SK-N-SH (cell line): ENCODE measurements around the gene FBXL2. TPM values are rescaled to one million over a fixed set of nuclear protein-coding genes. Genes with fewer than 3 reads are reported as not detected.

ENCODE experiments used
- CTCF ChIA-PET: fragments of 300-600, 350-600 bp; formaldehyde crosslinking; extraction: SDS; loops from one replicate; lab custom pipeline; 2021; lab: Yijun Ruan, JAX
- POLR2A ChIA-PET: fragments of 350-600 bp; sonication (Branson Sonifier 250); formaldehyde crosslinking; extraction: SDS; loops from one replicate; lab custom pipeline; 2020; ENCODE audit warnings: antibody characterized with exemption, inconsistent platforms; lab: Yijun Ruan, JAX
- DNase-seq: peaks from one replicate; pipeline ENCODE4 v3.0.0; 2012
- H2AFZ ChIP-seq: fragments of 200-600 bp; sonication (generic); 2 replicates; pipeline ENCODE4 v1.8.1; 2016; ENCODE audit warnings: antibody characterized with exemption, mild to moderate bottlenecking, low read depth
- H3F3A ChIP-seq: fragments of 200-600 bp; sonication (generic); replicated peaks from 2 replicates; pipeline ENCODE3; 2016; ENCODE audit warnings: antibody characterized with exemption, mild to moderate bottlenecking; ENCODE audit not compliant: insufficient read depth
- H3K27ac ChIP-seq, 2 experiments: fragments of 200-500 bp in 1 of 2; fragments of 200-600 bp in 1 of 2; sonication (Bioruptor generic) in 1 of 2; sonication (generic), shearing (Covaris generic) in 1 of 2; 2 replicates each; pipeline versions ENCODE4 v1.5.1 to v1.6.1; 2014 to 2016; ENCODE audit warnings: low read depth in 2 of 2, inconsistent platforms in 1 of 2, low read length in 1 of 2, mild to moderate bottlenecking in 1 of 2, mixed read lengths in 1 of 2
- H3K27me3 ChIP-seq: fragments of 200-600 bp; sonication (generic), shearing (Covaris generic); 2 replicates; pipeline ENCODE4 v1.6.1; 2016; ENCODE audit warnings: mixed run types; ENCODE audit not compliant: insufficient read depth
- H3K36me3 ChIP-seq, 2 experiments: fragments of 200-500 bp in 1 of 2; fragments of 200-600 bp in 1 of 2; sonication (Bioruptor generic) in 1 of 2; sonication (generic) in 1 of 2; replicated peaks in 1 of 2; 2 replicates each; pipeline versions ENCODE3 to v1.5.1; 2014 to 2016; ENCODE audit warnings: low read length in 1 of 2, mild to moderate bottlenecking in 1 of 2; ENCODE audit not compliant: insufficient read depth in 2 of 2, control insufficient read depth in 1 of 2
- H3K4me1 ChIP-seq, 2 experiments: fragments of 200-500 bp in 1 of 2; fragments of 200-600 bp in 1 of 2; sonication (Bioruptor generic) in 1 of 2; sonication (generic), shearing (Covaris generic) in 1 of 2; 2 replicates each; pipeline versions ENCODE4 v1.5.1 to v1.6.1; 2014 to 2016; ENCODE audit warnings: low read depth in 1 of 2, low read length in 1 of 2, mixed run types in 1 of 2; ENCODE audit not compliant: insufficient read depth in 2 of 2, control insufficient read depth in 1 of 2
- H3K4me2 ChIP-seq: fragments of 200-600 bp; sonication (generic), shearing (Covaris generic); 2 replicates; pipeline ENCODE4 v1.6.1; 2017; ENCODE audit warnings: mixed run types
- H3K4me3 ChIP-seq, 2 experiments: fragments of 200-500 bp in 1 of 2; fragments of 200-600 bp in 1 of 2; sonication (Bioruptor generic) in 1 of 2; sonication (generic), shearing (Covaris generic) in 1 of 2; 2 replicates each; pipeline versions ENCODE4 v1.5.1 to v1.8.1; 2014 to 2016; ENCODE audit warnings: low read depth in 2 of 2, inconsistent platforms in 1 of 2, low read length in 1 of 2, mild to moderate bottlenecking in 1 of 2, mixed read lengths in 1 of 2, moderate library complexity in 1 of 2
- H3K79me2 ChIP-seq: fragments of 200-600 bp; sonication (generic); 2 replicates; pipeline ENCODE4 v1.8.1; 2017; ENCODE audit warnings: mild to moderate bottlenecking; ENCODE audit not compliant: insufficient read depth
- H3K9ac ChIP-seq: fragments of 200-600 bp; sonication (generic); 2 replicates; pipeline ENCODE4 v1.6.1; 2017; ENCODE audit warnings: mixed run types
- H3K9me2 ChIP-seq: fragments of 200-600 bp; sonication (generic); 2 replicates; pipeline ENCODE4 v1.6.1; 2017; ENCODE audit warnings: mixed run types
- H3K9me3 ChIP-seq: fragments of 200-600 bp; sonication (generic); 2 replicates; pipeline ENCODE4 v1.6.1; 2017; ENCODE audit warnings: mixed run types, mild to moderate bottlenecking, moderate library complexity
- H4K20me1 ChIP-seq: fragments of 200-600 bp; sonication (generic); 2 replicates; pipeline ENCODE4 v1.6.1; 2017; ENCODE audit warnings: mild to moderate bottlenecking, mixed run types; ENCODE audit not compliant: insufficient read depth
- EP300 ChIP-seq, 2 experiments: IDR thresholded peaks; 2 replicates each; pipeline versions ENCODE4 v1.4.0 to v1.6.1; 2012; ENCODE audit warnings: borderline replicate concordance in 1 of 2, low read depth in 1 of 2, low read length in 1 of 2
- EZH2phosphoT487 ChIP-seq: fragments of 200-600 bp; sonication (generic); IDR thresholded peaks from 2 replicates; pipeline ENCODE4 v1.6.1; 2017; ENCODE audit warnings: low read depth, mixed run types, mild to moderate bottlenecking, antibody characterized with exemption, moderate library complexity, borderline replicate concordance
- FOXJ3 ChIP-seq: sonication (generic); formaldehyde crosslinking; IDR thresholded peaks from 2 replicates; pipeline ENCODE4 v1.5.1; 2020; ENCODE audit warnings: mild to moderate bottlenecking, missing genetic modification reagents
- MEF2A ChIP-seq: IDR thresholded peaks from 2 replicates; pipeline ENCODE4 v1.4.0; 2012; ENCODE audit warnings: low read depth, borderline replicate concordance
- MXI1 ChIP-seq: IDR thresholded peaks from 2 replicates; pipeline ENCODE4 v1.6.1; 2012; ENCODE audit warnings: mild to moderate bottlenecking, low read depth, low read length, improper control_type of control experiment
- POLR2AphosphoS5 ChIP-seq: IDR thresholded peaks from 2 replicates; pipeline ENCODE4 v1.6.1; 2012; ENCODE audit warnings: low read depth, low read length
- REST ChIP-seq: IDR thresholded peaks from 2 replicates; pipeline ENCODE4 v1.6.1; 2012; ENCODE audit warnings: mild to moderate bottlenecking, low read depth, low read length, moderate library complexity
- RFX5 ChIP-seq: IDR thresholded peaks from 2 replicates; pipeline ENCODE4 v1.6.1; 2012; ENCODE audit warnings: mild to moderate bottlenecking, improper control_type of control experiment, low read length
- RXRA ChIP-seq: IDR thresholded peaks from 2 replicates; pipeline ENCODE4 v1.4.0; 2012; ENCODE audit warnings: low read depth, mild to moderate bottlenecking, borderline replicate concordance
- SIN3A ChIP-seq: IDR thresholded peaks from 2 replicates; pipeline ENCODE4 v1.6.1; 2012; ENCODE audit warnings: low read depth, mild to moderate bottlenecking, low read length, moderate library complexity, borderline replicate concordance
- TAF1 ChIP-seq: IDR thresholded peaks from 2 replicates; pipeline ENCODE4 v1.6.1; 2012; ENCODE audit warnings: low read depth, mild to moderate bottlenecking, low read length, moderate library complexity, borderline replicate concordance
- TEAD4 ChIP-seq: IDR thresholded peaks from 2 replicates; pipeline ENCODE4 v1.4.0; 2012; ENCODE audit warnings: mild to moderate bottlenecking, borderline replicate concordance; ENCODE audit not compliant: insufficient read depth
- YY1 ChIP-seq: IDR thresholded peaks from 2 replicates; pipeline ENCODE4 v1.4.0; 2012; ENCODE audit warnings: low read depth, mild to moderate bottlenecking
- WGBS: methylation state at CpG from one replicate; pipeline ENCODE4 v1.1.6; 2017; ENCODE audit warnings: low lambda C conversion rate; 5-methylcytosine and 5-hydroxymethylcytosine counted together
- polyA plus RNA-seq, 3 experiments: library from polyadenylated mRNA; depleted of rRNA; stranded (reverse); fragments of >200 nt; gene quantifications; 2 replicates each; pipeline ENCODE4 v1.2.3, GENCODE V29; 2012
- TF ChIP-seq, protein P1 (sequence below): fragments of 150-350 bp; IDR thresholded peaks from 2 replicates; pipeline ENCODE4 v1.6.1; 2017; ENCODE audit warnings: antibody characterized with exemption, low read length, low read depth, borderline replicate concordance
- TF ChIP-seq, protein P2 (sequence below): IDR thresholded peaks from 2 replicates; pipeline ENCODE4 v1.4.0; 2012; ENCODE audit warnings: low read depth, borderline replicate concordance
- TF ChIP-seq, protein P3 (sequence below): fragments of 150-350 bp; IDR thresholded peaks from 2 replicates; pipeline ENCODE4 v1.6.1; 2016; ENCODE audit warnings: mild to moderate bottlenecking, low read depth, low read length

FBXL2 gene
- polyA plus RNA-seq, 1 of the 3 experiments (the other 2 are of a cell fraction): 13.7 TPM

DNA sequence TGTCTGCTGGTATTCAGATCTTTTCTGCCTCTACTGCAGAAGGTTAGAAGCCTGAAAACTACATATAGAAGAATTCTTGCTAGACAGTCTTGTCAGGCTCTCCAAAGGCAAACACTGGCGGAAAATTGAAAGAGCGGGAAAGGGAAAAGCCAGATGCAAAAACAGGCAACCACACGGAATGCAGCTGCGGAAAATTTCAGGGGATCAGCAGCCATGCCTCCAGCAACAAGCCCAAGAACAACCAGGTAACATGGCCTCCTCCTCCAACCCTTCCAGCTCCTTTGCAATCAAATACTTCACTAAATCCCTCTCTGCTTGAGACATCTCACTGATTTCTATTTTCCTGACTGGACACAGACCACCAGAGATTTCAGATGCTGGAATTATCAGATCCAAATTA lies 153.3 kb downstream of the FBXL2 start:
- 95% methylated on average over 4 of the region's 4 CpGs for WGBS
- Histone ChIP-seq H3K4me3 (no peak overlapping the region), H3K9ac (no peak overlapping the region), H3F3A (peaks cover 7% of the 10 kb centered on the region), H2AFZ (no peak overlapping the region), H4K20me1 (peaks cover 97% of the 10 kb centered on the region), H3K27ac (no peak overlapping the region), H3K27me3 (no peaks in the 10 kb centered on the region), H3K9me2 (no peaks in the 10 kb centered on the region), H3K9me3 (no peaks in the 10 kb centered on the region), H3K4me2 (no peak overlapping the region), H3K79me2 (peaks cover 99% of the 10 kb centered on the region), H3K4me1 (peaks cover 3 to 8% of the 10 kb centered on the region in 2 experiments; a peak in 2 of 4 replicates), H3K36me3 (peaks cover 0 to under 1% of the 10 kb centered on the region in 2 experiments)
- POLR2A ChIA-PET: no interaction called here
- no peak for DNase-seq
- TF ChIP-seq TAF1: no peak
- TF ChIP-seq EZH2phosphoT487: no peak
- no peak for TF ChIP-seq RXRA
- no peak for TF ChIP-seq POLR2AphosphoS5
- no peak for TF ChIP-seq RFX5
- no peak for TF ChIP-seq YY1
- TF ChIP-seq EP300 (IDR thresholded peaks at IDR 0.05; ENCODE audit: borderline replicate concordance in 1 of 2, low read depth in 1 of 2, low read length in 1 of 2): no peak
- no peak for TF ChIP-seq MXI1
- TF ChIP-seq FOXJ3 (CRISPR knock-in tag): no peak
- TF ChIP-seq, protein P1, sequence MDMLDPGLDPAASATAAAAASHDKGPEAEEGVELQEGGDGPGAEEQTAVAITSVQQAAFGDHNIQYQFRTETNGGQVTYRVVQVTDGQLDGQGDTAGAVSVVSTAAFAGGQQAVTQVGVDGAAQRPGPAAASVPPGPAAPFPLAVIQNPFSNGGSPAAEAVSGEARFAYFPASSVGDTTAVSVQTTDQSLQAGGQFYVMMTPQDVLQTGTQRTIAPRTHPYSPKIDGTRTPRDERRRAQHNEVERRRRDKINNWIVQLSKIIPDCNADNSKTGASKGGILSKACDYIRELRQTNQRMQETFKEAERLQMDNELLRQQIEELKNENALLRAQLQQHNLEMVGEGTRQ: no peak
- TF ChIP-seq TEAD4: no peak
- no peak for TF ChIP-seq SIN3A
- TF ChIP-seq, protein P2, sequence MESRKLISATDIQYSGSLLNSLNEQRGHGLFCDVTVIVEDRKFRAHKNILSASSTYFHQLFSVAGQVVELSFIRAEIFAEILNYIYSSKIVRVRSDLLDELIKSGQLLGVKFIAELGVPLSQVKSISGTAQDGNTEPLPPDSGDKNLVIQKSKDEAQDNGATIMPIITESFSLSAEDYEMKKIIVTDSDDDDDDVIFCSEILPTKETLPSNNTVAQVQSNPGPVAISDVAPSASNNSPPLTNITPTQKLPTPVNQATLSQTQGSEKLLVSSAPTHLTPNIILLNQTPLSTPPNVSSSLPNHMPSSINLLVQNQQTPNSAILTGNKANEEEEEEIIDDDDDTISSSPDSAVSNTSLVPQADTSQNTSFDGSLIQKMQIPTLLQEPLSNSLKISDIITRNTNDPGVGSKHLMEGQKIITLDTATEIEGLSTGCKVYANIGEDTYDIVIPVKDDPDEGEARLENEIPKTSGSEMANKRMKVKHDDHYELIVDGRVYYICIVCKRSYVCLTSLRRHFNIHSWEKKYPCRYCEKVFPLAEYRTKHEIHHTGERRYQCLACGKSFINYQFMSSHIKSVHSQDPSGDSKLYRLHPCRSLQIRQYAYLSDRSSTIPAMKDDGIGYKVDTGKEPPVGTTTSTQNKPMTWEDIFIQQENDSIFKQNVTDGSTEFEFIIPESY: no peak
- TF ChIP-seq REST: no peak
- TF ChIP-seq, protein P3, sequence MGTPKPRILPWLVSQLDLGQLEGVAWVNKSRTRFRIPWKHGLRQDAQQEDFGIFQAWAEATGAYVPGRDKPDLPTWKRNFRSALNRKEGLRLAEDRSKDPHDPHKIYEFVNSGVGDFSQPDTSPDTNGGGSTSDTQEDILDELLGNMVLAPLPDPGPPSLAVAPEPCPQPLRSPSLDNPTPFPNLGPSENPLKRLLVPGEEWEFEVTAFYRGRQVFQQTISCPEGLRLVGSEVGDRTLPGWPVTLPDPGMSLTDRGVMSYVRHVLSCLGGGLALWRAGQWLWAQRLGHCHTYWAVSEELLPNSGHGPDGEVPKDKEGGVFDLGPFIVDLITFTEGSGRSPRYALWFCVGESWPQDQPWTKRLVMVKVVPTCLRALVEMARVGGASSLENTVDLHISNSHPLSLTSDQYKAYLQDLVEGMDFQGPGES: no peak
- no peak for TF ChIP-seq MEF2A
- CTCF ChIA-PET: interaction anchor here (0.9 kb wide), 1 partner anchor 56 kb away, joined by 3 read pairs; no protein-coding TSS in a partner anchor
